Stimulated activated CD4-positive, alpha-beta T cell treated with anti-CD3 and anti-CD28 coated beads, Interleukin-4, amount 100 ng/mL, for 48 hours (primary cell): ENCODE measurements around the gene OPTN.
"Not testable (repeated sequence)": the region's sequence is repeated elsewhere in the genome, so short reads cannot be mapped to it uniquely, and the experiment has no call there.

ENCODE experiments used
- DNase-seq, 2 donors: peaks; one replicate each; pipeline ENCODE4 v3.0.0-alpha.2; 2020; ENCODE audit warnings: low read depth in 2 of 2

The OPTN gene

GRCh38 chr10:13118784-13119410 is 18.9 kb downstream of the OPTN start:
- DNase-seq: no peak

- DNase-seq: no peak
Observed at GRCh38 chr10:13120786-13121499, 21.0 kb downstream of the OPTN start.

- no peak for DNase-seq
Observed at GRCh38 chr10:13121500-13121854, 21.5 kb downstream of the OPTN start.

- no peak for DNase-seq
Observed at GRCh38 chr10:13136651-13137050, 36.7 kb downstream of the OPTN start.

- DNase-seq: no peak
Observed at GRCh38 chr10:13139150-13139549, 39.2 kb downstream of the OPTN start.

- DNase-seq: no peak
Observed at GRCh38 chr10:13139676-13140075, 39.7 kb downstream of the OPTN start.

- no peak for DNase-seq
Observed at GRCh38 chr10:13140627-13141190, 40.7 kb downstream of the OPTN start.

GRCh38 chr10:13143766-13144165 is 43.8 kb downstream of the OPTN start:
- DNase-seq: no peak

GRCh38 chr10:13144814-13145213 is 44.9 kb downstream of the OPTN start:
- DNase-seq: no peak

- no peak for DNase-seq
Observed at GRCh38 chr10:13146379-13146778, 46.4 kb downstream of the OPTN start.

- DNase-seq: no peak
Observed at GRCh38 chr10:13147161-13147560, 47.2 kb downstream of the OPTN start.

- no peak for DNase-seq
Observed at GRCh38 chr10:13152296-13152695, 52.3 kb downstream of the OPTN start.

GRCh38 chr10:13155860-13156259 is 55.9 kb downstream of the OPTN start:
- not testable (repeated sequence) for DNase-seq

GRCh38 chr10:13158401-13158800 is 58.4 kb downstream of the OPTN start:
- DNase-seq: peak in 1 of 2 donors; percentile 7

GRCh38 chr10:13160934-13161856 is 61.2 kb downstream of the OPTN start, which contains the start of gene MCM10:
Gene MCM10 (plus strand): TSS chr10:13161558. CDS start chr10:13164203, 2,645 bp downstream.
- peak; percentile 96 to 97 for DNase-seq

- DNase-seq: no peak
Observed at GRCh38 chr10:13161857-13162271, 61.9 kb downstream of the OPTN start.

- DNase-seq: no peak
Observed at GRCh38 chr10:13163859-13164258, 63.9 kb downstream of the OPTN start.

- DNase-seq: no peak
Observed at GRCh38 chr10:13165177-13165576, 65.2 kb downstream of the OPTN start.

- no peak for DNase-seq
Observed at GRCh38 chr10:13167568-13167967, 67.6 kb downstream of the OPTN start.

GRCh38 chr10:13168781-13169180 is 68.8 kb downstream of the OPTN start:
- no peak for DNase-seq

- no peak for DNase-seq
Observed at GRCh38 chr10:13173616-13174015, 73.7 kb downstream of the OPTN start.

- peak in 1 of 2 donors; percentile 25 for DNase-seq
Observed at GRCh38 chr10:13180788-13181187, 80.8 kb downstream of the OPTN start.
